Right kidney (tissue), 1 donor: ENCODE results near the gene EYS.
"Not testable (repeated sequence)": the region's sequence is repeated elsewhere in the genome, so short reads cannot be mapped to it uniquely, and the experiment has no call there.

Experiments
- DNase-seq: peaks from one replicate; pipeline ENCODE4 v3.0.0-alpha.2; 2016

Gene EYS

GRCh38 chr6:64023693-64024092 is 1683.3 kb downstream of the EYS start:
- DNase-seq, result no peak

- no peak for DNase-seq
These were observed 1692.4 kb downstream of the EYS start for GRCh38 chr6:64014595-64014994.

DNA sequence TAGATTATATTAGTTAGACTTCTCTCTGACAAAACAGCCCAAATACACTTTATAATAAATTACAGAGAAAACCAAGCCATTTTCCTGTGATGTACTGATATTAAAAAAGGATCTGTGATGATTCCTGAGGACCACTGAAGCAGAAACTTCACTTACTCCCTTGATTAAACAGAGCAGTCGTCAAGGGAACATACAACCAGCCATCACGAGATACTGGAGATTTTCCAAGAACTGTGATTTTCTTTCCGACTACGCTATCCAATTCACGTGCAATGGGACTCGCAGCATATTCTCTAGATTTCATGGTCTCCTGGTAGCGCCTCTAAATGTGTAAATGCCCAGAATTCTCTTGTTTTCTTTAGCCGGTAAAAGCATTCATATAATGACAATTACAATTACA is 1694.0 kb downstream of the EYS start:
- peak; percentile 13 for DNase-seq

DNA sequence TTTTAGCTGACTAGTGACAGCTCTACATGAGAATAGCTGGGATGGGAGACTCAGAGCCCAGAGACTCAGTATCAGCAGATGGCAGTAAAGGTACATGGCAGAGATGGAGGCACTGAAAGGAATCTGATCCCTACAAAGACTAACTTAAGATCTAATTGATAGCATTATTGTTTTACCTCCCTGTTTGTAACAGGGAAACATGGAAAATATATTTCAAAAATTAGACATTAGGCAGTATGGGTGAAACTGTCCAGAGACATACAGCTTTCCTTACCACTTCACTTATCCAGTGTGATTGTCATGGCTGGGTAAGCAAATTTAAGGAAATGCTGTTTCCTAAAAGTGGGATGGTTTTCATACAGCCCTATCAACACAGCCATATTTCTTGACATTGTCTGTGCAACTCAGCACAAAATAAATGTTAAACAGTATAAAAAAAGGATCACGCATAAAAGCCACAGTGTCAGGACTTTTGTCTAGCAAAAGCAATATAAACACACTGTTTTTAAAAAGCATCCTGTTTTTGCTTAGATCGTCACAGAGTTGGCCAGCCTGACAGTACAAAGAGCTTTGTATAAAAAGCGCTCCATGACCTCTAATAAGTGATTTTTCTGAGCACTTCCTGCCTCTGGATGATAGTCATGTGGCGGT is 1694.5 kb downstream of the EYS start:
- peak; percentile 28 for DNase-seq

GRCh38 chr6:64010666-64011065 is 1696.4 kb downstream of the EYS start:
- no peak for DNase-seq

DNA sequence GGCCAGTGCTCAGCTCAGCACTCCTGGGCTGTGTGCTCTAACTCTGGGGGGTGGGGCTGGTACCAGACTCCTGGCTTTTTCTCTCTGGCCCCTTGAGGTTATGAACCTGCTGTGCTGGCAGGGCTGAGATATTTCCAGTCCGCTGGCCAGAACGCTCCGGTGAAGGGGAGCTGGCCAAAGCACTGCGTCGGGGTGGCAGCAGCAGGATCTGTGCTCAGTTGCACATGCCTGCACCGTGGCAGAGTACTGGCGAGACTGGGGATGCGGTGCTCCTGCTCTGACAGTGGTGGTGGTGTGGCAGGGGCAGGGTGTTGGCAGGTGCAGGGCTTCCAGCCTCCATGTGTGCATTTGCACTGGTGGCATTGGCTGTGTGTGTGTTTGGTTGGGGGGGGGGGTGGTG is 1697.0 kb downstream of the EYS start:
- DNase-seq, result no peak

DNA sequence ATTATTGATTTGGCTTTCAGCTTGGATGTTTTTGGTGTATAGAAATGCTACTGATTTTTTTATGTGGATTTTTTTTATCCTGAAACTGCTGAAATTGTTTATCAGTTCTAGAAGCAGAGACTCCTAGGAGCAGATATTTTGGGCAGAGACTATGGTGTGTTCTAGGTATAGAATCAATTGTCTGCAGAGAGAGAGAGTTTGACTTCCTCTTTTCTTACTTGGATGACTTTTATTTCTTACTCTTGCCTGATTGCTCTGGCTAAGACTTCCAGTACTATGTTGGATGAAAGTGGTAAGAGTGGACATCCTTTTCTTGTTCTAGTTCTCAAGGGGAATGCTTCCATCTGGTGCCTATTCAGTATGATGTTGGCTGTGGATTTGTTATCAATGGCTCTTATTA is 1700.8 kb downstream of the EYS start:
- no peak for DNase-seq

DNA sequence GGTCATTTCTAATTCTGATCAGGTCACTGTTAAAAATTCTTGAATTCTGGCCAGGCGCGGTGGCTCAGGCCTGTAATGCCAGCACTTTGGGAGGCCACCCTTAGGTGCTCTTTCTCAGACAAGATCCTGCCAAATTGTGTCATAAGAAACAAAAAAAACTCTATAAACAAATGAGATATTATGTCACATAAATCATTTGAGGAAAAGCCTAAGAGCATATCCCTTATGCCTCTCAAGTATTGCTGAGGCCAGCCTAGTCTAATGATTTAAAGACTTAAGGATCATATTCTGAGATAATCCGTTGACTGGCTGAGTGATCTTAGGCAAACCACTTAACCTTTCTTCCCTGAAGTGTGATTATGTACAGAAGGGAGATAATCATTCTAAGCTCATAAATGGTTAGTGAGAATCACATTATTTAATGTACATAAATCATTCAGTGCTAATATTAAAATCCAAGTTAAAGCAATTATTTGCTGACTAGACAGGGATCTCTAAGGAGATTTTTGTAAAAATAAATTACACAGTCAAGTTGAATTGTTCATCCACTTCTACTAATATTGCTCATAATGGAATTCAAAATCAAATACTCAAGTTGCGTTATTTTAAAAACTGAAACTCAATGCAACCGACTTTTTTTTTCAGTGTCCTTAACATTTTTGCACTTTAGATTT is 1706.1 kb downstream of the EYS start:
- no peak for DNase-seq

DNA sequence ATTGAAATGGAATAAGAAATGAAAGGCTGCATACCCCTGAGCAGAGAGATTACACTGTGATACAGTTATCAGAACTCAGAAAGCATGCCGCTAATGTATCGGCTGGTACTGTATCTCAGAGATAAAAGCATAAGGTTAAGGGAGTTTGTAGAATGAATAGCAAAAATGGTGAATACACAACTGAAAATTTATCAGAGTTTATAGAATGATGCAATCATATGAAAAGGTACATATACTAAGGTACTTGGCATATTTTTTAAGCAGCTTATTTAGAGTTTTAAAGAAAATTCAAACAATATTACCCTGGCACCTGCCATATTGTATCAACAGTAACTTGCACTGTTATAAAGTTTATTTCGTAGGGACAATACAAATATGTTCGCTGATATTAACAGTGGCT is 1707.4 kb downstream of the EYS start:
- DNase-seq, result no peak

GRCh38 chr6:63998991-63999390 is 1708.0 kb downstream of the EYS start:
- DNase-seq, result no peak

DNA sequence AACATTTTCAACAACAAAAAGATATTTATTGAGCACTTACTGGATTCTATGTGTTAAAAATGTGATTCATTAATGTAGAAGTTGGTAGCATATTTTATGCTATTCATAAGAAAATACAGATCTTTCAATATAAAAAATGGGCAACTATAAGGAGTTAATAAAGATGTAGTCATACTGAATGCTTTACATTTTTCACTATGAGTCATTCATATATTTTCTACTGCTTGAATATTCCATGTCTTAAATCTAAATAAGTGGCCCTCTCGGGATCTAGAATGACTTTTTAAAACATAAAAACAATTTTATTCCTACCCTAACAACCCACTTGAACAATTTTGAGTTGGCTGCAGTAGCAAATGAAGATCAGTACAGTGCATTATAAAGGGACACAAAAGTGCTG is 1709.3 kb downstream of the EYS start:
- no peak for DNase-seq

GRCh38 chr6:63997221-63997620 is 1709.8 kb downstream of the EYS start:
- no peak for DNase-seq

- no peak for DNase-seq
These were observed 1721.8 kb downstream of the EYS start for GRCh38 chr6:63985223-63985622.

GRCh38 chr6:63975699-63976098 is 1731.3 kb downstream of the EYS start:
- no peak for DNase-seq

DNA sequence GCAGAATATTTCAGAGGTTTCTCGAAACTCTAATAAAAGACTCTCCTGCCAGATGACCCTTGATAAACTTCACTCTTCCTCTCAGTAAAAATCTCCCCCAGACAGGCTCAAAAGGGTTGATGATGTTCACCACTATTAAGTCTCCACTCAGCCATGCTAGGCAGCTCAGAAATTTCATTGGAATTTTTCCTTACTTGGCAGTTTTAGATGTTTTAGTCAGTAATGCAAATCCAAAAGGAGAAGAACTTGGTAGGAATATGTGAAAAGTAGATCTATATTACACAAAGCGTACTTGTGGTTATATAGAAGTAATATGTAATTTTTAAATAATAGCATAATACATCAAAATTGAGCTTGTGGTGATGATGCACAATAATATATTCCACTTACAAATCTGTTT is 1738.4 kb downstream of the EYS start:
- DNase-seq, result no peak

DNA sequence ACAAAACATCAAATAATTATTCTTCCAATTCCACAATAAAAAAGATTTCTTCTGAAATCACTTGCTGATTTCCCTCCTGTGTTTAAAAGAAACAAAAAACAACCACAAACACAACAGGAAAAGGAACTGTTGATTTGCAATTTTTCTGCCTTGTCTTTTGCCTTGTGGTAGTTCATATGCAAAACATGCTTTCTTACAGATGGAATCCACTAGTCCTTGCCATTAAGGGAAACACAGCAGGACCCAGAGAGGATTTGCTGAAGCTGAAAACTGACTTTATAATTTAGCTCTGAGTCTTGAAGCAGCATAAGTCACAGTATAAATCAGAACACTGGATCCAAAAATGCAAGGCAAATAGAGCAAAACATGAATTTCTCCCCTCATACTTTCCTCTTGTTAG is 1742.7 kb downstream of the EYS start:
- DNase-seq, result no peak

- no peak for DNase-seq
These were observed 1743.2 kb downstream of the EYS start for GRCh38 chr6:63963769-63964315.

DNA sequence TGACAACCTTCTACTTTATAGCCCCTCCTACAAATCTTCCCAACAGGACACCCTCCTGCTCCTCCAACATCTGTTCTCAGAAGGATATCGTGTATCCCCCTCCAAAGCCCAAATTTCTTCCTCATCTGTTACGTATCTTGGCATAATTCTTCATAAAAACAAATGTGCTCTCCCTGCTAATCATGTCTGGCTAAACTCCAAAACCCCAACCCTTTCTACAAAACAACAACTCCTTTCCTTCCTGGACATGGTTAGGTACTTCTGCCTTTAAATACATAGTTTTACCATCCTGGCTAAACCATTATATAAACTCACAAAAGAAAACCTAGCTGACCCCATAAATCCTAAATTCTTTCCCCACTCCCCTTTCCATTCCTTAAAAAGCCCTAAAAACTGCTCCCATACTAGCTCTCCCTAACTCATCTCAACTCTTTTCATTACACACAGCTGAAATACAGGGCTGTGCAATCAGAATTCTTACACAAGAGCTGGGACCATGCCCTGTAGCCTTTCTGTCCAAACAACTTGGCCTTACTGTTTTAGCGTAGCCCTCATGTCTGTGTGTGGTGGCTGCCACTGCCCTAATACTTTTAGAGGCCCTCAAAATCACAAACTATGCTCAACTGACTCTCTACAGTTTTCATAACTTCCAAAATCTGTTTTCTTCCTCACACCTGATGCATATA is 1753.5 kb downstream of the EYS start:
- not testable (repeated sequence) for DNase-seq

GRCh38 chr6:63947792-63948529 is 1759.1 kb downstream of the EYS start:
- no peak for DNase-seq

- DNase-seq, result no peak
These were observed 1761.0 kb downstream of the EYS start for GRCh38 chr6:63945987-63946386.

DNA sequence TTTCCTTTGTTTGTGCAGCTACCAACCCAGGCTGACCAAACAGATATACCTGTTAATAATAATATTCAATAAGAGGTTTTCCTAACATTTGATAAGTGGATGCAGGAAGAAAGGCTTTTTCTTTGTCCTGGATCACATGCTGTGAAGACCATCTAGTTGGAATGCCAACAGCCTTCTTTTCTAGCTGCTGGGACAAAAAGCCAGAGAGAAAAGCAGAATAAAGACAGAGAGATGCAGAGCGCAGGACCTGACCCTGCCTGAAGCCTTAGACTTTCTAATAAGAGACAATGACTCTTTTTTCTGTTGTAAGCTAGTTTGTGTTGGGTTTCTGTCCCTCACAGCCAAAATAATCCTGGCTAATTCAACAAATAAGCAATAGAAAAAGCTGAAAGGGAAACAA is 1763.2 kb downstream of the EYS start:
- no peak for DNase-seq

- DNase-seq, result no peak
These were observed 1765.1 kb downstream of the EYS start for GRCh38 chr6:63941747-63942470.
